NCI-H146 (cell line): ENCODE data around the gene AFAP1.
A peak's percentile ranks its signal among the peaks of the same experiment; 100 is the strongest.

ENCODE experiments used
- DNase-seq: peaks from one replicate; lab custom pipeline; 2025; lab: John Stamatoyannopoulos, UW

Gene AFAP1

GRCh38 chr4:7737752-7738457 is 201.8 kb downstream of the AFAP1 start:
- DNase-seq = no peak

GRCh38 chr4:7737268-7737645 is 202.4 kb downstream of the AFAP1 start:
- DNase-seq = no peak

- no peak for DNase-seq
These were observed 203.0 kb downstream of the AFAP1 start for GRCh38 chr4:7736436-7737267.

GRCh38 chr4:7735961-7736360 is 203.7 kb downstream of the AFAP1 start:
- DNase-seq = no peak

DNA sequence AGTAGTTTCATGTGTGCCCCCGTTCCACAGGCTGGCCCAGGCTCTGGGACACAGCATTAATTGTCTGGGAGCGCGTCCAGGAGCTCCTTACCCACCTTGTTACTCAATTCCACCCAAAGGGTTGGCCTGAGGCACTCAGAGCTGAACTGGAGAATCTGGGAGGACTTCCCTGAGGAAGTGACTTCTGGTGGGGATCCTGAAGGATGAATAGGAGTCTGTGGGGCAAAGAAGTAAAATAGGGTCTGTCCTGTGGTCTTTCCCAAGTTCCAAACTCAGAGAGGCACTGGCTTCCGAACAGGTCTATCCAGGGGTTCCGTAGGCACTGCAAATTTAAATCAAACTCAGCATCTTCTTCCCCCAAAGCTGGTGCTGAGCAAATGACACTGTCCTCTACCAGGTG is 204.3 kb downstream of the AFAP1 start:
- DNase-seq = no peak

DNA sequence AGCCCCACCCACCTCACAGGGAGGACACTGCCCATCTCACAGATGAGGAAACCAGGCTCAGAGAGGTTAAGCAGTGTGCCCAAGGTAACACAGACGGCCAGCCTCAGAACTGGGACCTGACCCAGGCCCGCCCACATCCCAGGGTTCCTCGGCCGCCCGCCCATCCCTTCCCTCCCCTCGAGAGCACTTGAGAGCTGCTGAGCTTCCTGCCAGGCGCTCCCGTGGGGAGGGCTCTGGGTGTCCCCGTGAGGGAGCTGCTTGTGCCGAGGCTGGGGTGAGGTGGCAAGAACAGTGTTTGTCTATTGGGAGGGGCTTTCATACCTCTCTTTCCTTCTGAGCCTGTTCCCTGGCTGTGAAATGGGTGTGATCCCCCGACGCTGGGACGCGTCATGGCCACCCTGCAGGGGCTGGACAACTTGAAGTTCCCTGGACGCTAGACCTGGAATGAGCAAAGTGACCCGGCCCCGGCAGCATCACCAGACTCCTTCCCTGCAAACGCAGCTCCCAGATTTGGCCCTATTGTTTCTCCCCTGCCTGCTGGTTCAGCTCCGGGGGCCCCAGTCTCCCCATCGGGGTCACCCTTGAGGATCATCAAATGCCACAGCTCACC is 204.9 kb downstream of the AFAP1 start:
- no peak for DNase-seq

DNA sequence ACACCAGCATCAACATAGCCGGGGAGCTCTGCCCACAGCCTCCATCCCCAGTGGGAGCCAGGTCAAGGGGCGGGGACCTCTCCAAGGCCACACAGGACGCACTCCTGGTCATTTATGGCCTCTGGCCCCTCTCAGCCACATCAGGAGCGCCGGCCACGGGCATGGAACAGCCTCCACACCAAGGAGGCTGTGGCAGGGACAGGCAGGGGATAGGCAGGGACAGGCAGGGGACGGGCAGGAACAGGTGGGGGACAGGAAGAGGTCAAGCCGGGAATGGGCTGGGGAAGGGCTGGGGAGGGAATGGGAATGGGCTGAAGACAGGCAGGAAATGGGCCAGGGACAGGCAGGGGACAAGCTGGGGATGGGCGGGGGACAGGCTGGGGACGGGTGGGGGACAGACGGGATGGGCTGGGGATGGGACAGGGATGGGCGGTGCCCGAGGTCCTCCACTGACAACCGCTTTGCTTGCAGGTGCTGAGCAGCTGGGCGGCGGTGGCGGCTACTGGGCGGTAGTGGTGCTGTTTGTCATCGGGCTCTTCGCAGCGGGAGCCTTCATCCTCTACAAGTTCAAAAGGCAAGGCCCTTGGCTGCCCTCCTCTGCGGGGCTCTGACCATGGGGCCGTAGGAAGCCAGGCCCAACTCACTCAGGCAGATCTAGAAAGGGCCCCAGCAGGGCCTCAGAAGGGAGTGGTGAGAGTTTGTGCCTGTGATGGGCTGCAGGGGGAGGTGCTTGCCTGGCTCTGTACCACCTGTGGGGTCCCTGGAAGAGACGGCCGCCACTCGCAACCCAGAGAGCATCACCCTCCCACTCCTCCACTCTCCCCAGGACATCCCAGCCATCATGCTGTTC is 205.6 kb downstream of the AFAP1 start:
- peak; percentile 28 for DNase-seq

DNA sequence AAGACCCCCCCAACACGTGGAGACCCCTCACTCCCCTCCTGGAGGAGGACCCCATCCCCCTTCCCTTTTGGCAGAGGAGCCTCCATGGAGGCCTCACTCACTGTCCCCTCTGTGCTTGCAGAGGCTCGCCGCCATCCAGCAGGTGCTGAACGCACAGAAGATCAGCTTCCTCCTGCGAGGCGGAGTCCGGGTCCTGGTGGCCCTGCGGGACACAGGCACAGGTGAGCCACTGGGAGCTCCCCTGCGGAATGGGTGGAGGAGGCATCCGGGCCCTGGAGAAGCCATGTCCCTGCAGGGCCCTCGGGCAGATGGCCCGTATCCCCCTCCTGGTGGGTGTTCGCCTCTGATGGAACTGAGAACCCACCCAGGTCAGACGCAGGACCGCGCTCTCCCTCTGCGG is 206.5 kb downstream of the AFAP1 start:
- DNase-seq = peak; percentile 13

GRCh38 chr4:7732263-7732662 is 207.4 kb downstream of the AFAP1 start:
- no peak for DNase-seq

- no peak for DNase-seq
These were observed 208.2 kb downstream of the AFAP1 start for GRCh38 chr4:7731437-7731836.

GRCh38 chr4:7727749-7728148 is 211.9 kb downstream of the AFAP1 start:
- no peak for DNase-seq

DNA sequence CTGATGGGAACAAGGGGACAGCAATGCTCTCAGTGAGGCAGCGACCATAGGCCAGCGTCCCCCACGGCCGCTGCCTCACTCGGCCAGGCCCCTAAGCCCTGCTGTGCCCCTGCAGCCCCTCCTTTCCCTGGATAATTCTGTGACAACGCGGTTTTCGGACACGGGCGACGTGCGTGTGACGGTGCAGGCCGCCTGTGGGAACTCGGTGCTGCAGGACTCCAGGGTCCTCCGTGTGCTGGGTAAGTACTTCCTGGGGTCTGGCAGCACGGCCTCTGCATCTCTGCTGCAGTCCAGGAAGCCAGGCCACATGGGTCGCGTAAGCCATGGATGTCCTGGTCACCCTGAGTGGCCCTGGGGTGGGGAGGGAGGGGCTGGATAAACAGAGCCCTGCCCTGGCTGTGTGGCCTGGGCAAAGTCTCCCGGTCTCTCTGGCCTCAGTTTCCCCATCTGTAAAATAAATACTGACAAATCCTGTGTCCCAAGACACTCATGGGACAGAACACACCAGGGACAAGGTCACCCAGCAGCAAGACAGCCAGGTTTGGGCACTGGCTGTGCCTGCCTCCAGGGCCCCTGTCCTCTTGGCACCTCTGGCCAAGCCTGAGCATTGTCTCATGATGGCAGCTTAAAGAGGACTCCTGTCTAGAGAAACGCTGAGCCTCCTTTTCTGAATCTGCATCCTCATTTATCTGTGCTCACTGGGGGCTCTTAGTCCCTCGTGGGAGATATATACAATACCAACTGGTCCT is 212.8 kb downstream of the AFAP1 start:
- no peak for DNase-seq

DNA sequence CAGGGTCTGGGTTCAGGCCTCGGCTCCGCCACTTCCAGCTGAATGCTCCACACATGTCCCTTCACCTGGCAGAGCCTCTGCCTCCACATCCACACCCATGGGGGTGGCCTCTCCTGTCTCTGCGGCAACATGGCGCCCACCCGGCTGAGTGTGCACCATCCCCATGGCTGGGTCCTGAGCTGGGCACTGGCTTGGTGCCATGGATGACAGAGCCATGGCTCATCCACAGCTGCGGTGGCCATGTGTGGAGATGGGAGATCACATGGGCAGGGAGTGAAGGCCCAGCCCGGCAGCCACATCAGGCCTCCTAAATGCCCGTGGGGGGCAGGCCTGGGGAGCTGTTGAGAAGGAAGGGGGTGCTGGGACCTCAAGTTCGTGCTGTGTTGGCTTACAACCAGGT is 213.7 kb downstream of the AFAP1 start:
- DNase-seq = no peak

DNA sequence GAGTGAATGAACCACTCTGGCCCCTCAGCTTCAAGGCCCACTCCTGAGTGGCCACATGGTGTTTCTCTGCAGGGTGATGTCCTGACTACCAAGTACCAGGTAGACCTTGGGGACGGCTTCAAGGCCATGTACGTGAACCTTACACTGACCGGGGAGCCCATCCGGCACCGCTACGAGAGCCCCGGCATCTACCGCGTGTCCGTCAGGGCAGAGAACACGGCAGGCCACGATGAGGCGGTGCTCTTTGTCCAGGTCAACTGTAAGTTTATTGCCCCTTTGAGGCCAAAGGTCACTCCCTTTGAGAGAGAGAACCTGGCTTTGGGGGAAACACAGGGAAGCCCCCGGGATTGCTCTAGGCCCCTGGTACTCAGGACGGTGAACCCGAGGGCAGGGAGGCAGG is 216.0 kb downstream of the AFAP1 start:
- no peak for DNase-seq

- no peak for DNase-seq
These were observed 216.8 kb downstream of the AFAP1 start for GRCh38 chr4:7722766-7723387.

- DNase-seq = no peak
These were observed 217.6 kb downstream of the AFAP1 start for GRCh38 chr4:7721984-7722551.

DNA sequence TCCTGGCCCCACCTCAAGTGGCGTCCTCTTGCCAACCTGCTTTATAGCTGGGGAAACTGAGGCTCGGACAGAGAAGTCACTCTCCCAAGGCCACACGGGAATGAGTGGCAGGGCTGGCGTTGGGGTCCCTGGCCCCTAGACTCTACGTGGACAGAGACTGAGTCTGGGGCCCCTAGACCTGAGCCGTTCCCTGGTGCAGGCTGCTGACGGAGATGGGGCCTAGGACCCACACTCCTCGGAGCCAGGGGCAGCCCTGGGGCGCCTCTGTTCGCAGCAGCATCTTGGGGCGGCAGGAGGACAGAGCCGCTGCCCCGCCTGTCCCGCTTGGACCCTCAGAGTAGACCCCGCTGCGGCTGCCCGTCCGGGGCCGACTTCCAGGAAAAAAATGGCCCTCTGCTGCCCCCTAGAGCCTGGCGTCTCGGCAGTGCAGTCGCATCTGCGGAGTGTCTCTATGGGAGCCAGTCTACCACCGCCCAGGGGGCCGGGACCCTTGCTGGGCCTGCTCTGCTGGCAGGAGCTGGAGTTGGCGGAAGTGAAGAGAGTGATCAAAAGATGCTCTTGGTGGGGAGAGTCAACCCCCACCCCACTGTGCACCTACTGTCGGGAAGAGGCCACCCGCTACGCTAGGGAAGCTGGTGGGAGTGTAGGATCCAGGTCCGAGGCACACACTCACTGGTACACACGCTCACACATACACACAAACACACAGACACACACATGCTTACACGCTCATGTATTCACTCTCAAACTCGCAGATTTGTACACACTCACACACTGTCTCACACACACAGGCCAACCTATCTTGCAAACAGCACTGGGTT is 220.1 kb downstream of the AFAP1 start:
- peak; percentile 58 for DNase-seq

- no peak for DNase-seq
These were observed 221.6 kb downstream of the AFAP1 start for GRCh38 chr4:7717946-7718490.

DNA sequence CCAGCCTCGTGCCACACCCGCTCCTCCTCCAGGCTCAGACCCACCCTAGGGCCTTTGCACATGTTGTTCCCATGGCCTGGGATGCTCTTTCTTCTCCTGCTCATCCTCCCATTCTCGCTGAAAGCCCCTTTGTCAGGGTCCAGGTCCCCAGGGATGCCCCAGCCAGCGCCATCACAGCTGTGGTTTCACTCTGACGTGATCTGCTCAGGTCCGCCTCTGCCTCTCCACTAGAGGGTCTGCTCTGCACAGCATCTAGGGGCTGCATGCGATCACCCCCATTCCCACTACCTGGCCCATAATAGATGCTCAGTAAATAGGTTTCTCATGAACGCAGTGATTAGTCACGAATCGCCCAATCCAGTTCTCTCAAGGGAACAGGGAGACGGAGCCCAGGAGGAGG is 222.5 kb downstream of the AFAP1 start:
- no peak for DNase-seq
